Stomach (tissue), 9 donors: Measurements from ENCODE around the gene HLCS. TPM values are rescaled to one million over a fixed set of nuclear protein-coding genes. Genes with fewer than 3 reads are reported as not detected.

ENCODE experiments used
- DNase-seq, 2 donors: peaks; one replicate each; pipeline versions ENCODE4 v3.0.0 to v3.0.0-alpha.2; 2013 to 2019
- H3K27ac ChIP-seq, 5 donors: fragments of 200-600 bp in 4 of 5; sonication (generic) in 4 of 5; one replicate each; pipeline ENCODE4 v1.5.1; 2013 to 2019; ENCODE audit warnings: mild to moderate bottlenecking in 1 of 5, moderate library complexity in 1 of 5
- H3K27me3 ChIP-seq, 3 donors: fragments of 200-600 bp; sonication (generic); one replicate each; pipeline ENCODE4 v1.5.1; 2017 to 2019; ENCODE audit warnings: mixed run types in 1 of 3
- H3K36me3 ChIP-seq, 4 donors: fragments of 200-600 bp; sonication (generic); 1 replicate in 3 of 4; 2 replicates in 1 of 4; pipeline ENCODE4 v1.5.1; 2016 to 2019
- H3K4me1 ChIP-seq, 4 donors: fragments of 200-600 bp; sonication (generic); one replicate each; pipeline ENCODE4 v1.5.1; 2016 to 2019
- H3K4me3 ChIP-seq, 4 donors: fragments of 200-600 bp; sonication (generic) in 3 of 4; one replicate each; pipeline ENCODE4 v1.5.1; 2016 to 2019; ENCODE audit warnings: mild to moderate bottlenecking in 1 of 4
- H3K9me3 ChIP-seq, 4 donors: fragments of 200-600 bp; sonication (generic); one replicate each; pipeline ENCODE4 v1.5.1; 2016 to 2019
- EP300 ChIP-seq: sonication (generic); formaldehyde crosslinking; IDR thresholded peaks from one replicate; pipeline ENCODE4 v1.6.1; 2017; ENCODE audit warnings: antibody characterized with exemption
- POLR2A ChIP-seq, 4 donors: fragments of 450-650 bp; IDR thresholded peaks; one replicate each; pipeline ENCODE4 v1.6.1; 2016; ENCODE audit warnings: antibody characterized with exemption in 4 of 4, control low read depth in 2 of 4, mild to moderate bottlenecking in 1 of 4, moderate library complexity in 1 of 4
- POLR2AphosphoS5 ChIP-seq, 3 donors: sonication (generic); formaldehyde crosslinking; IDR thresholded peaks; one replicate each; pipeline ENCODE4 v1.6.1; 2016; ENCODE audit warnings: antibody characterized with exemption in 3 of 3
- WGBS, 5 donors: extraction: QIAGEN DNeasy Blood & Tissue Kit in 3 of 5; methylation state at CpG; one replicate each; pipeline versions ENCODE4 v1.1.5 to v1.1.7; 2013 to 2018; 5-methylcytosine and 5-hydroxymethylcytosine counted together
- intact Hi-C: fragments of 100-400 bp; cut with DNase I; formaldehyde crosslinking; loops from one replicate; pipeline ENCODE4 v1.15.1; 2023; ENCODE audit warnings: low total_unique reads
- polyA plus RNA-seq, 3 donors: library from polyadenylated mRNA; stranded (reverse); fragments of 200-250 nt; gene quantifications; one replicate each; pipeline ENCODE4 v1.2.3, GENCODE V29; 2013
- total RNA-seq, 5 donors: library from RNA; depleted of rRNA; stranded (reverse); fragments of >200 nt; gene quantifications; one replicate each; pipeline versions ENCODE4 v1.1.0 to v1.2.3, GENCODE V29; 2014 to 2016
- TF ChIP-seq, protein P1 (sequence below), 7 experiments: fragments of 450-650 bp in 4 of 7; fragments of 200-600 bp in 3 of 7; sonication (generic) in 3 of 7; IDR thresholded peaks; one replicate each; pipeline ENCODE4 v1.5.1; 2016 to 2019; ENCODE audit warnings: antibody characterized with exemption in 7 of 7, control low read depth in 2 of 7, mild to moderate bottlenecking in 1 of 7
- donor health status: healthy with polysubstance abuse.
- donor health status: Bipolar disorder and iron deficiency.
- donor health status: healthy.

HLCS gene
- total and polyA plus RNA-seq, 8 donors, result 2.3 to 35.1 (median 13.9) TPM

GRCh38 chr21:36928960-36929359 lies 37.5 kb downstream of the HLCS start:
- Histone ChIP-seq H3K9me3 (no peaks in the 10 kb centered on the region), H3K4me3 (no peak overlapping the region), H3K4me1 (peaks cover 0 to 31% (median 20%) of the 10 kb centered on the region in 4 donors), H3K27me3 (no peaks in the 10 kb centered on the region), H3K36me3 (peaks cover 0 to 25% (median 16%) of the 10 kb centered on the region in 4 donors), H3K27ac (no peak overlapping the region)
- TF ChIP-seq, protein P1, sequence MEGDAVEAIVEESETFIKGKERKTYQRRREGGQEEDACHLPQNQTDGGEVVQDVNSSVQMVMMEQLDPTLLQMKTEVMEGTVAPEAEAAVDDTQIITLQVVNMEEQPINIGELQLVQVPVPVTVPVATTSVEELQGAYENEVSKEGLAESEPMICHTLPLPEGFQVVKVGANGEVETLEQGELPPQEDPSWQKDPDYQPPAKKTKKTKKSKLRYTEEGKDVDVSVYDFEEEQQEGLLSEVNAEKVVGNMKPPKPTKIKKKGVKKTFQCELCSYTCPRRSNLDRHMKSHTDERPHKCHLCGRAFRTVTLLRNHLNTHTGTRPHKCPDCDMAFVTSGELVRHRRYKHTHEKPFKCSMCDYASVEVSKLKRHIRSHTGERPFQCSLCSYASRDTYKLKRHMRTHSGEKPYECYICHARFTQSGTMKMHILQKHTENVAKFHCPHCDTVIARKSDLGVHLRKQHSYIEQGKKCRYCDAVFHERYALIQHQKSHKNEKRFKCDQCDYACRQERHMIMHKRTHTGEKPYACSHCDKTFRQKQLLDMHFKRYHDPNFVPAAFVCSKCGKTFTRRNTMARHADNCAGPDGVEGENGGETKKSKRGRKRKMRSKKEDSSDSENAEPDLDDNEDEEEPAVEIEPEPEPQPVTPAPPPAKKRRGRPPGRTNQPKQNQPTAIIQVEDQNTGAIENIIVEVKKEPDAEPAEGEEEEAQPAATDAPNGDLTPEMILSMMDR (IDR thresholded peaks at IDR 0.05), result no peak
- TF ChIP-seq POLR2A (IDR thresholded peaks at IDR 0.05) (no peak), POLR2AphosphoS5 (IDR thresholded peaks at IDR 0.05) (no peak), EP300 (no peak)
- intact Hi-C loops, result no loop called here
- WGBS, 5 donors, result 34 to 56% (median 47%) methylated on average over 5 of the region's 5 CpGs
- DNase-seq, result peak in 1 of 2 donors; percentile 35

DNA sequence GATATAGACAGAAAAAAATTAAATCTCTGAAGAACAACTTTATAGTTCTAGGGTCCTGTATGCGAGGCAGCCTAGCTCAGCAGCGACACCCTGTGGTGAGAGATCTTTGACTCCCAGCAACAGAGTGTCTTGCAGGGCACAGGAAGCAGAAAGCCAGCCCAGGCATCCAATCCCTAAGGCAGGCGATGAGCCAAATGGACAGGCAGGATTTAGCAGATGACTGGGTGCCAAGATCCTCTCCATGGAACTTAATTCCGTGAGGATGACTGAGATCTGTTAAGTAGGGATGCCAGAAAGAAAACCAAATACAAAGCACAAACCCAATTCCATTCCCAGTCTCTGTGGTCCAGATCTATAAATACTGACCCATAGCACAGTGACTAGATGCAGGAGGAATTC lies 38.8 kb downstream of the HLCS start:
- H3K27me3 ChIP-seq, result no peaks in the 10 kb centered on the region
- peaks cover 0 to 13% (median 10%) of the 10 kb centered on the region in 4 donors for H3K36me3 ChIP-seq
- no peak for TF ChIP-seq POLR2A (IDR thresholded peaks at IDR 0.05)
- TF ChIP-seq, protein P1 (IDR thresholded peaks at IDR 0.05), result peak in 5 of 7 experiments; percentile 51 to 93 (median 84)
- no peak for TF ChIP-seq EP300
- TF ChIP-seq POLR2AphosphoS5 (IDR thresholded peaks at IDR 0.05), result peak in 1 of 3 donors; percentile 44
- H3K4me3 ChIP-seq, result no peak overlapping the region
- H3K9me3 ChIP-seq, result no peaks in the 10 kb centered on the region
- H3K27ac ChIP-seq, result no peak overlapping the region
- peaks cover 0 to 31% (median 20%) of the 10 kb centered on the region in 4 donors for H3K4me1 ChIP-seq
- WGBS, 5 donors, result 4 to 12% (median 7%) methylated on average over 4 of the region's 4 CpGs
- intact Hi-C loops, result no loop called here
- DNase-seq, result peak; percentile 84 to 94

DNA sequence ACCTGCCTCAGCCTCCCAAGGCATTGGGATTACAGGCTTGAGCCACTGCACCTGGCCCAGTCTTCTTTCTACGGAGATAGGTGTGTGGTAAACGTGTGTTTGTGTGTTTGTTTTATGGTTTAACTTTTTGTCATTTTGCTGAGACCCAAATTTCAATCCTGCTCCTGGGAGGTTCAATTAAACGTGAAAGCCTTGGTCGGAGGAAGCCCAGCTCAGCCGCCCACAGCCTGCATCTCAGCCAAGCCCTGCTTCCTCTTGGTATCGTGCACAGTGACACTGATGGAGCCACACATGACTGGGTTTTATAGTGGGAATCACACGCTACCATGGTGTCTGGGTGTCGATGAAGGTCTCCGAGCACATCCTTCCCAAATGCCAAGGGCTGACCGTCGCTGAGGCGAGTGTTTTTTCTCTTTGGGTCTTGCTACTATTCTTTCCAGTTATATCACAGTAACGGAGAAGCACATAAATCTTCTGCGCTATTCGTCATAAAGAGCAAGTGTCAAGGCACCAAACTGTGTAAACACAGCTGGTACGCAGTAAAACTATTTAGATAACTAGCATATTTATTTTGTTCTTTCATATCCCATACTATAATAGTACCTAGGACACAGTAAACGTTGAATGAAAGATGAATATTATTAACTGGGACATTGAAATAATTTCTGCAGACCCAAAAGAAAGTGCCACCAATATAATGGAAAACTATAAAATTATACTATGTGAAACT lies 39.3 kb downstream of the HLCS start:
- 55 to 70% (median 65%) methylated on average over 17 of the region's 17 CpGs for WGBS, 5 donors
- H3K27me3 ChIP-seq, result no peaks in the 10 kb centered on the region
- H3K36me3 ChIP-seq, result peaks cover 0 to 12% (median 10%) of the 10 kb centered on the region in 4 donors
- H3K27ac ChIP-seq, result no peak overlapping the region
- DNase-seq, result no peak
- TF ChIP-seq, protein P1 (IDR thresholded peaks at IDR 0.05), result no peak
- TF ChIP-seq EP300 (no peak), POLR2AphosphoS5 (IDR thresholded peaks at IDR 0.05) (no peak)
- H3K4me1 ChIP-seq, result peaks cover 0 to 31% (median 20%) of the 10 kb centered on the region in 4 donors
- no peaks in the 10 kb centered on the region for H3K9me3 ChIP-seq
- intact Hi-C loops, result no loop called here
- H3K4me3 ChIP-seq, result no peak overlapping the region

- TF ChIP-seq POLR2AphosphoS5 (IDR thresholded peaks at IDR 0.05) (no peak), EP300 (no peak), POLR2A (IDR thresholded peaks at IDR 0.05) (no peak)
- TF ChIP-seq, protein P1 (IDR thresholded peaks at IDR 0.05), result no peak
- intact Hi-C loops, result loop anchor here (5.0 kb wide), 1 partner anchor 416 kb away; no protein-coding TSS in a partner anchor
- H3K4me3 ChIP-seq, result no peak overlapping the region
- WGBS, 5 donors, result 64 to 79% (median 74%) methylated on average over 14 of the region's 14 CpGs
- peaks cover 0 to 8% (median 3%) of the 10 kb centered on the region in 4 donors for H3K36me3 ChIP-seq
- peak overlapping the region in 1 of 5 donors; percentile 7 for H3K27ac ChIP-seq
- no peaks in the 10 kb centered on the region for H3K27me3 ChIP-seq
- no peak for DNase-seq
- H3K4me1 ChIP-seq, result peaks cover 1 to 21% (median 12%) of the 10 kb centered on the region in 4 donors
- no peaks in the 10 kb centered on the region for H3K9me3 ChIP-seq
Measured at GRCh38 chr21:36923270-36923669, 43.2 kb downstream of the HLCS start.
